Measurements from ENCODE around the gene RIOX2.

Gene RIOX2

DNA sequence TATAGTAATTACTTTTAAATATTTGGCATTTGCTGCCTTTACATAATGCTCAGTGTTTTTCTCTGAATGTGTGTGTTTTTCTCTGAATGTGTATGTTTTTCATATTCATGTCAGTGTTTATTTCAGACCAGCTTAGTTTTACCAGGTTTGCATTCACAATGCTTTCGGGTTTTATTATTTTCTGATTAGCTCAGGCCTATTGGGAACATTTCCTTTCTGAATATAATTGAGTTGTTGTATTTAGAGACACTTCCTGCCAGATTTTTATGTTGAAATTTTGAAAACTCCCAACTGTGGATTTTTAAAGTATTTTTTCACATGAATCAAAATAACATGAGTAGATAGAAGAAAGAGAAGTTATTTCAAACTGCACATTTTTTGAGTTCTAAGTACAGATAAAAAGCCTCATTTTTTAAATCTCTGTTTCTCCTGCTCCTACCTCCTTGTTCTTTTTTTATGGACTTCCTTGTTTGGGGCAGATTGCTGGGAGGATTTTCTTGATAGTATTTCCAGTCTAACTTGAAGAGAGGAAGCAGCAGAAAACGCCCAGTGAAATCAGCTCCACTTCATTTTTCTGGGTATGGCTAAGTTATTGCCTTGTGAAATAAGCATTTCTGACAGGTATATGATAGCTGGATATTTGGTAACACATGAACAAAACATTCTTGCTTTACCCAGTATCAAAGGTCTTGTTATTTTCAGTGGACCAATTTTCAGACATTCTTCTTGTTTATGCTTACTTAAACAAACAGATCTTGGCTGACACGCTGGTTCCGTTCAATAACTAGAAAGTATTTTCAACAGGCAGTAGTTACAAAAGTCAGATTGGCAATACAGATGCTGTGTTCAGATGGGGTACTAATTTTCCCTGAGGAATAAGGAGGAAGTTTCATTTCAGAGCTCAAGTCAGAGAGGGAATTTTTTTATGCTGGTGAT lies 70.7 kb downstream of the RIOX2 start:
- DNase-seq = no peak

DNA sequence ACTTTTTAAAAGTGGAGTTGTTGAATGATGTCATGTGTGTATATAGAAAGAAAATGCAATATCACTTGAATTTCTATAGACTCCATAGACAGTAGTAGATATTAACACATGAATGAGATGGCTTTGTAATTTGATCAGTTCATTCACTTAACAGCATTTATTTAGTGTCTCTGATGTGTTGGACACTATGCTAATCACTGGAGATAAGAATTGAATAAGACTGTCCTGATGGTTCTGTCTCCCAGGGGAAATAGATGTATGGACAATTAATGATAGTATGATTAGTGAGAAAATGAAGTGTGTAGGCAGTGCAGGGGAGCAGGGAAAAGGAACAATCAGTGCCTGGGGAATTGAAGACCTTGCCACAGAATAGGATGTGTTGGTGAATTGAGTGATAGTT lies 72.9 kb downstream of the RIOX2 start:
- DNase-seq = no peak

DNA sequence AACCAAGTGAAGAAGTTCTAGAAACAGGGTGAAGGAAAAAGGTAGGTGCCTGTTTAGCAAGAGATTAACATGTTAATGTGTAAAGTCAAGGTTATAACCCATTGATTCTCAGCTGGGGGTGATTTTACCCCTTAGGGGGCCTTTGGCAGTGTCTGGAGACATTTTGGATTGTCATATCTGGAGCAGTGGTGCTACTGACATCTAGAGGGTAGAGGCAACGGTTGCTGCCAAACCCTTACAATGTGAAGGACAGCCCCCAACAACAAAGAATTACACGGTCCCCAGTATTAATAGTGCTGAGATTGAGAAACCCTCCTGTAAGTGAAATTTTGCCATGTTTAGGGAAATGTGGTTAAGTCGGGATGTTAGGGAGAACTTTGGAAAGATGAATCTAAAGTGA lies 75.7 kb downstream of the RIOX2 start:
- no peak for DNase-seq

DNA sequence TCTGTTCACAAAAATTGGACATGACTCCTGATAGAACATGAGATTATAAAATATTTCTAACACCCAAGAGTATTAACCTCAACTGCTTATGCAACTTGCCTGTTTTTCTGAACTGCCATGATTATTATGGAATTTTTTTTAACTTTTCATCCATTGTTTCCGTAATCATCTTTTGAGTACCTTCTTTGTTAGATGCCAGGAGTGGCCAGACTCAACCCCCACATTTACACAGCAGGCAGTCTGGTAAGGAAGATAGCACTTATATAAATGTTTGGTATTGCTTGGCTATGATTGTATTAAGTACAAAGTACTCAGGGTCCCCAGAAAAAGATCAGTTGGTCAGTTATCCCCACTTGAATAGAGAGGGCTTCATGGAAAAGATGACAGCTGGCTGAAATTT lies 76.1 kb downstream of the RIOX2 start:
- no peak for DNase-seq

DNA sequence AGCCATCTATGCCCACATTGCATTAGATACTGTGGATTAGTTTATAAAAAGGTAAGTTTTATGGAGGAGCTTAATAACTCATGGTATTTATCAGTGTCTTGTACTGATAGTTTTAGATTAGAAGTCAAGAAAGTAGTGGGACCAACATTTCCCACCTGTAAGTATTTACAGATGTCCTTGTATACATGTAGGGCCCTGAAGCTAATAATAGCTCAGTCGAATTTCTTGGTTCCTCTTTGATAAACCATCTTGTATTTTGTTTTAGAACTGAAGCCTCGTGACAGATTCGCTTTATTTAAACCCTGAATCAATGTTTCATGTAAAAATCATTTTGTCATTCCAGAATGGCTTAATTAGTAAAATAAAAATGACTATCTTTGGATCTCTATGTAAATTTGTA lies 77.0 kb downstream of the RIOX2 start:
- DNase-seq = no peak

DNA sequence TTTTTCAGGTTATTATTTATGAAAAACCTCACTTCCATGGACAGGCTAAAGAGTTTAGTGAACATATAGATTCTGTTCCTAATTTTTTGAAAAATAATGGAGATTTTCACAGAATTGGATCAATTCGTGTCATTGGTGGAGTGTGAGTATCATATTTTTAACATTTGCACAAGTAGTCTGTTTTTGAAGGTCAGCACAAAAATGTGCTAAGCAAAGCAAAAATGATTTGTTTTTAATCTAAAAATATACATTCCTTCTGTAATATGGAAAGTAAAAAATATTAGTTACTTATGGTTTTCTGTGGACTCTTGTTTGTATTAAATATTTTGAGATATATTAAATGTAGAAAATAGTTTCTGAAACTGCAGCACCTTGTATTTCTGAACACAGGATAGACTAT lies 79.4 kb downstream of the RIOX2 start:
- DNase-seq = no peak
